GM12865 (cell line): ENCODE measurements around the gene PVALEF.

Experiments used
- DNase-seq: peaks from one replicate; pipeline ENCODE4 v3.0.0; 2010; ENCODE audit warnings: low read depth
- H3K4me3 ChIP-seq: 2 replicates; pipeline ENCODE4 v1.5.1; 2011; ENCODE audit warnings: mild to moderate bottlenecking, low read depth, low read length, control low read depth
- TF ChIP-seq, protein P1 (sequence below): IDR thresholded peaks from 2 replicates; pipeline ENCODE4 v1.5.1; 2011; ENCODE audit warnings: low read length, control low read depth, low read depth, inconsistent platforms; ENCODE audit not compliant: insufficient read depth; ENCODE audit errors: missing control alignments

Gene PVALEF

DNA sequence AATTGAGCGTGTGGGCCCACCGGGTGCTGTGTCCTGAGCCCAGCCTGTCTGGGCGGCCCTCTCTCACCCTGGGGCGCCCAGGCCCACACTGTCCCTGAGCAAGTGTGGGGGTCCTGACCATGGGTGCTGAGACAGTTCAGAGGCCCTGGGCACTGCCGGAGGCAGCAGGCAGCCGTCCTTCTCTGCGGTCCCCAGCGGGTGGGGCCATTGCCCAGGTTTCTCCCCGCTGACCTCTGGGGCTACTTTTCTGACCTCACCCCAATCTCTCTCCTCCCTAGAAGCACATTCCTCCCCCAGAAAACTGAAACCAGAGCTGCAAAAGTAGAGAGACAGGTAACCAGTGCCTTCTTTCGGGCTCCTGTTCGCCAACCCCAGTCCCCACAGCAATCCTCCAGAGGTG is 36.0 kb upstream of the PVALEF start:
- TF ChIP-seq, protein P1, sequence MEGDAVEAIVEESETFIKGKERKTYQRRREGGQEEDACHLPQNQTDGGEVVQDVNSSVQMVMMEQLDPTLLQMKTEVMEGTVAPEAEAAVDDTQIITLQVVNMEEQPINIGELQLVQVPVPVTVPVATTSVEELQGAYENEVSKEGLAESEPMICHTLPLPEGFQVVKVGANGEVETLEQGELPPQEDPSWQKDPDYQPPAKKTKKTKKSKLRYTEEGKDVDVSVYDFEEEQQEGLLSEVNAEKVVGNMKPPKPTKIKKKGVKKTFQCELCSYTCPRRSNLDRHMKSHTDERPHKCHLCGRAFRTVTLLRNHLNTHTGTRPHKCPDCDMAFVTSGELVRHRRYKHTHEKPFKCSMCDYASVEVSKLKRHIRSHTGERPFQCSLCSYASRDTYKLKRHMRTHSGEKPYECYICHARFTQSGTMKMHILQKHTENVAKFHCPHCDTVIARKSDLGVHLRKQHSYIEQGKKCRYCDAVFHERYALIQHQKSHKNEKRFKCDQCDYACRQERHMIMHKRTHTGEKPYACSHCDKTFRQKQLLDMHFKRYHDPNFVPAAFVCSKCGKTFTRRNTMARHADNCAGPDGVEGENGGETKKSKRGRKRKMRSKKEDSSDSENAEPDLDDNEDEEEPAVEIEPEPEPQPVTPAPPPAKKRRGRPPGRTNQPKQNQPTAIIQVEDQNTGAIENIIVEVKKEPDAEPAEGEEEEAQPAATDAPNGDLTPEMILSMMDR = no peak
- H3K4me3 ChIP-seq = no peak overlapping the region
- no peak for DNase-seq

DNA sequence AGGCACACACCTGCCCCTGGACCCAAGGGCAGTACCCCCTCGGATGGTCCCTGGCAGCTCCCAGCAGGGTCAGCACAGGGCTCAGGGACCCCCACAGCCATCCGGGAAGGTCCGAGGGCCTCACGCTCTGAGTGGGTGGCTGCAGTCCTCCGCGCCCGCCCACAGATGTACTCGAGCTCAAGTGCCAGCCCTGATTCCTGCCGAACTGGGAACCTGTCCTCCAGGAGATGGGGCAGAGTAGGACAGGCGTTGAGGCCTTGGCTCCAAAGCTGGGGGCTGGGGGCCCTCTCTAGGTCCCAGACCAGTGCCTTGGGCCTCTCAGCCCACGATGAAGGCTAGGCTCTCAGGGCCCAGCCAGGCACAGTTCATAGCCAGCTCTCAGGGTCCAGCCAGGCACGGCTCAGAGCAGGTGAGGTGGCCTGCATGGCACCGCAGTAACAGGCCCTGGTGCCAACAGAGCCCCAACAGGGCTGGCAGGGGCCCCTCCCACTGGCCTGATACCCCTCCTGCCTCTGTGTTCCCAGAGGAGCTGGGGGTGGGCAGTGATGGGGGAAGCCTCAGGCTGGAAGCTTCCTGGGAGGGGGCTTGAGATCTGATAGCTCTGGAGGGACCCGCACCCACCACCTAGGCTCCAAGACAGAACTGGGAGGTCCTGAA is 35.5 kb upstream of the PVALEF start:
- TF ChIP-seq, protein P1 = no peak
- H3K4me3 ChIP-seq = no peak overlapping the region
- DNase-seq = no peak

DNA sequence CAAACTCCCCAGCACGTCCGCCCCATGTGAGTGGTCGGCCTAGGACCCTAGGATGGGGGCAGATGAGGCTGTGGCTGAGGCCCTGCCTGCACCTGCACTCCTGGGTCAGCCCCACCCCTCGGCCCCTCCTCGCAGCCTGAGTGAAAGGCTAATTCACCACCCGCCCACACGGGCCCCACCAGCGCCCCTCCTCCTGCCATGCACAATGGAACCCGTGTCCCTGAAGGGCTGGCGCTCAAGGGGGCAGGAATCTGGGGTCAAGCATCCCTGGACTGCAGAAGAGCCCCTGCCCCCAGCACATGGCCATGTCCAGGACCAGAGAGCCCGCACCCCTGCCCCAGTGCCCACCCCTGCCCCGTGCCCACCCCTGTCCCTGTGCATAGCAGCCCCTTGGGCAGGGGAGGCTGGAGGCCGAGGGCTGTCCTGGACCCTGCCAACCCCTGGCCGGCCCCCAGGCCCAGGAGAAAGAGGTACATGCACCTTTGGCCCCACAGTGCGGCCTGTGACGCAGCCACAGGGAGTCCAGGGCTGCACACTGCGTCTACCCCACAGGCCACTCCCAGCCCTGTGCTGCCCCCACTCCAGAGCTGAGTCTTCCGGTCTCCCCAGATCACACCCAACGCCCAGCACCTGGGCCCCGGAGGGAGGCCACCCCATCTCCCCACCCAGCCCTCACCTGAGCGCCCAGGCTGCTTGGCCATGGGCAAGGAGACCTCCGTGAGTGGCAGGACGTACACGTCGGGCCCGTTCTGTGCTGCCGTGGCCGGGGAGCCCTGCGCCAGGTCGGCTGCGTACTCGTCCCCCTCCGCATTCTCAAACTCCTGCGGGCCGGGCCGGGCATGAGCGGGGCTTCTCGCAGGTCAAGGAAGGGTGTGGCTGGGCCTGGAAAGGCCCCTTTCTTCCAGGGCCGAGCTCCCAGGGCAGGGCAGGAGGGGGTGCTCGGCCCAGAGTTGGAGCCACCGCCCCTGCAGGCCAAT is 34.6 kb upstream of the PVALEF start:
- TF ChIP-seq, protein P1 = no peak
- DNase-seq = no peak
- no peak overlapping the region for H3K4me3 ChIP-seq

DNA sequence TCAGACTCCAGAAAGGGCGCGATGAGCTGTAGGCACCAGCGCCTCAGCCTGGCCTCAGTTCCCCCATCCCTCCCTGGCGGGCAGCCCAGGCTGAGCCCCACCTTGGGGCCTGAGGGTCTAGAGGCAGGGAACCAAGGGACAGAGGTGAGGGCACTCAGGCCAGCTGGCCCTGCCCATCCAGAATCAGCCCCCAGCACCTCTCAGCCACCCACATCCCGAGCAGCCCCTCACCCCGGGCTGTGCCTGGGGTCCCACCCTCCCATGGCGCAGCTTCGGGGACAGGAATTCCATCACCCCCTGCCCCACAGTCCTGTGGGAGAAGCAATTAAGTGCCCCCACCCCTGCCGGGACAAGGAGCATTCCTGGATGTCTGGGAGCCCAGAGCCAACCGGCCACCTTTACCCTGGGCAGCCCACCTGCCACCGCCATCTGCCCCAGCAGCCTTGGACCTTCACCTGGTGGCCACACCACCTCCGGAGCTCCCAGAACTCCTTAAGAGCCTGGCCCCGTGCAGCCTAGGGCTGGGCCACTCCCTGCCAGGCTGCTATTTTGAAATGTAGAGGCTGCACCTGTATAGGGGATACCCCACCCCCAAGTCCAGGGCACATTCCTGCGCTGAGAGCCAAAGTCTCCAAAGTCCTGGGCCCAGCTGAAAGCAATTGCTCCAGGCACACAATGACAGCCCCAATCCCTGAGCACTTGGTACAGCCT is 33.7 kb upstream of the PVALEF start:
- no peak for DNase-seq
- TF ChIP-seq, protein P1 = no peak
- no peak overlapping the region for H3K4me3 ChIP-seq

DNA sequence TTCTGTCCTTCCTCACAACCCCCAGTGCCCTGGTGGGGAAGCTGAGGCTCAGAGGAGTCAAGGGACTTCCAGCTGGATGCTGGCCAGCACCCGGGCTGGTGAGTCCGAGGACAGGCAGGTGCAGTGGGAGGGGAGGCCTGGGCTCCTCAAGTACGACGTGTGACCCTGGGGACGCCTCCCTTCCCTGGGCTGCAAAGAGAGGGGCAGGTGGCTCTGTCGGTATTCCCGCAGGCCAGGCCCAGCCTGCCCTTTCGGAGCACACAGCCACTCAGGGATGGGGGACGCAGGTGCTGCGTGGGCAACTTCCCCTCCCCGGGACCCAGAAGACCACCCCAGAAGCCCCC is 33.1 kb upstream of the PVALEF start:
- DNase-seq = no peak
- H3K4me3 ChIP-seq = no peak overlapping the region
- TF ChIP-seq, protein P1 = no peak

DNA sequence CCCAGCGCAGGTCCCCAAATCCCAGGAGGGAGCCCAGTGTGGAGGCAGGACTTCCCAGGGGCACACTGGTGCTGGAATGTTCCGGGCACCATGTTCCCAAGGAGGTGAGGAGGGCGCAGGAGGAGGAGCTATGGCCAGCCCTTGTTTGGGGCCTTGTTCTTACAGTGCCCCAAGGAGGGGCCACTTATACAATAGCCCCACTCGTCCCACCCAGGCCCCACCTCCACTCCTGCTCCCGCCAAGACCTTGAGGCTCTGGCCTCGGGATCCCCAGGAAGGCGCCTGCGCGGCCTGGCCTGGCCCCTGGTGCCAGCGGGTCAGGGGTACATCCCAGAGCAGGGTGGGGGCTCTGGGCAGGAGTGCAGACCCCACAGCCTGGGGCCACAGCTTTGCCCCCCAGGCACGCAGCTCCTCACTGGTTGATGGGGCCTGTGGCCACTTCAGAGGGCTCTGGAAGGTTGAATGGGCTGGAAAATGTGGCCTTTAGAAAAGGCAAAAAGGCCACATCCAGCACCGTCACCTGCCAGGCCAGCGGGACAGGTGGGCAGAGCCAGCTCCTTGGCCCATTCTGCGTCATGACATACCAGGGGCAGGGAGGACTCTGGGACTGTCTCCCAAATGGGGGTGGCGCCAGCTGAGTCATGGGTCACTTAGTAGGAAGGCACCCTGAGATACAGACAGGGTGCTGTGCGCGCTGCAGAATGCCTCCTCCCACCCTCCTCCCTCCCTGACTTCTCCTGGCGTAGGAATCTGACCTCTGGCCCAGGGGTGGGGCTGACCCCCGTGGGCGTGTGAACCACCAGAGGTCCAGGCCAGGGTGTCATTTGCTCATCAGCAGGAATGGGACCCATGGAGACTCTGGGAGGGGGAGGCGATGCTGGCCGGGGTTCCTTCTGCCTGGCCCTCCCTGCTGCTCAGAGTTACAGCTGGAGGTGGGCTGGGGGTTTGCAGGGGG is 32.3 kb upstream of the PVALEF start:
- TF ChIP-seq, protein P1 = no peak
- no peak for DNase-seq

More for the DNA sequence above, 32.3 kb upstream of the PVALEF start:
- H3K4me3 ChIP-seq = no peak overlapping the region
